Gastroesophageal sphincter (tissue), 4 donors: ENCODE measurements around the gene FAM171A2. TPM values are rescaled to one million over a fixed set of nuclear protein-coding genes. Genes with fewer than 3 reads are reported as not detected.
A peak's percentile ranks its signal among the peaks of the same experiment; 100 is the strongest.
"Not testable (repeated sequence)": the region's sequence is repeated elsewhere in the genome, so short reads cannot be mapped to it uniquely, and the experiment has no call there.

Experiments used
- ATAC-seq: fragments of 150-250 bp; one replicate; pipeline ENCODE4 v1.9.1; 2016; ENCODE audit warnings: mild to moderate bottlenecking, moderate library complexity
- H3K27ac ChIP-seq, 4 donors: fragments of 200-600 bp; sonication (generic) in 3 of 4; 1 replicate in 3 of 4; 2 replicates in 1 of 4; pipeline ENCODE4 v1.5.1; 2016 to 2019
- H3K27me3 ChIP-seq: fragments of 200-600 bp; sonication (generic); one replicate; pipeline ENCODE4 v1.5.1; 2019
- H3K36me3 ChIP-seq, 2 donors: fragments of 200-600 bp; sonication (generic); one replicate each; pipeline ENCODE4 v1.5.1; 2019; ENCODE audit warnings: control low read depth in 1 of 2
- H3K4me1 ChIP-seq, 3 donors: fragments of 200-600 bp; sonication (generic); 1 replicate in 2 of 3; 2 replicates in 1 of 3; pipeline ENCODE4 v1.5.1; 2016 to 2019; ENCODE audit warnings: control low read depth in 2 of 3
- H3K4me3 ChIP-seq, 2 donors: fragments of 200-600 bp; sonication (generic); one replicate each; pipeline ENCODE4 v1.5.1; 2019; ENCODE audit warnings: mild to moderate bottlenecking in 1 of 2, moderate library complexity in 1 of 2
- H3K9me3 ChIP-seq, 3 donors: fragments of 200-600 bp; sonication (generic); one replicate each; pipeline ENCODE4 v1.5.1; 2017 to 2019; ENCODE audit warnings: control low read depth in 2 of 3
- EP300 ChIP-seq: sonication (generic); formaldehyde crosslinking; IDR thresholded peaks from one replicate; pipeline ENCODE4 v1.6.1; 2017; ENCODE audit warnings: antibody characterized with exemption, mild to moderate bottlenecking
- POLR2A ChIP-seq, 2 donors: fragments of 450-650 bp; IDR thresholded peaks; one replicate each; pipeline ENCODE4 v1.6.1; 2017; ENCODE audit warnings: antibody characterized with exemption in 2 of 2, mild to moderate bottlenecking in 2 of 2, moderate library complexity in 1 of 2
- POLR2AphosphoS5 ChIP-seq: sonication (generic); formaldehyde crosslinking; IDR thresholded peaks from one replicate; pipeline ENCODE4 v1.6.1; 2017; ENCODE audit warnings: antibody characterized with exemption
- WGBS, 2 donors: methylation state at CpG; one replicate each; pipeline ENCODE4 v1.1.5; 2018; ENCODE audit warnings: low coverage in 1 of 2; 5-methylcytosine and 5-hydroxymethylcytosine counted together
- total RNA-seq, 4 donors: library from RNA; depleted of rRNA; stranded (reverse); fragments of >200 nt; gene quantifications; one replicate each; pipeline ENCODE4 v1.1.0, GENCODE V29; 2016
- TF ChIP-seq, protein P1 (sequence below), 4 experiments: fragments of 200-600 bp in 2 of 4; fragments of 450-650 bp in 2 of 4; sonication (generic) in 1 of 4; IDR thresholded peaks; one replicate each; pipeline ENCODE4 v1.5.1; 2017 to 2019; ENCODE audit warnings: antibody characterized with exemption in 4 of 4, mild to moderate bottlenecking in 2 of 4, moderate library complexity in 2 of 4

The FAM171A2 gene
- total RNA-seq, 4 donors from 2014 or later, result 0.50 to 3.0 (median 2.3) TPM; not detected in 1

- TF ChIP-seq EP300 (no peak), POLR2AphosphoS5 (no peak), POLR2A (IDR thresholded peaks at IDR 0.05) (no peak)
- TF ChIP-seq, protein P1, sequence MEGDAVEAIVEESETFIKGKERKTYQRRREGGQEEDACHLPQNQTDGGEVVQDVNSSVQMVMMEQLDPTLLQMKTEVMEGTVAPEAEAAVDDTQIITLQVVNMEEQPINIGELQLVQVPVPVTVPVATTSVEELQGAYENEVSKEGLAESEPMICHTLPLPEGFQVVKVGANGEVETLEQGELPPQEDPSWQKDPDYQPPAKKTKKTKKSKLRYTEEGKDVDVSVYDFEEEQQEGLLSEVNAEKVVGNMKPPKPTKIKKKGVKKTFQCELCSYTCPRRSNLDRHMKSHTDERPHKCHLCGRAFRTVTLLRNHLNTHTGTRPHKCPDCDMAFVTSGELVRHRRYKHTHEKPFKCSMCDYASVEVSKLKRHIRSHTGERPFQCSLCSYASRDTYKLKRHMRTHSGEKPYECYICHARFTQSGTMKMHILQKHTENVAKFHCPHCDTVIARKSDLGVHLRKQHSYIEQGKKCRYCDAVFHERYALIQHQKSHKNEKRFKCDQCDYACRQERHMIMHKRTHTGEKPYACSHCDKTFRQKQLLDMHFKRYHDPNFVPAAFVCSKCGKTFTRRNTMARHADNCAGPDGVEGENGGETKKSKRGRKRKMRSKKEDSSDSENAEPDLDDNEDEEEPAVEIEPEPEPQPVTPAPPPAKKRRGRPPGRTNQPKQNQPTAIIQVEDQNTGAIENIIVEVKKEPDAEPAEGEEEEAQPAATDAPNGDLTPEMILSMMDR (IDR thresholded peaks at IDR 0.05), result no peak
These were observed 10.9 kb upstream of the FAM171A2 start for GRCh38 chr17:44374306-44375195.

GRCh38 chr17:44372036-44372435, 8.4 kb upstream of the FAM171A2 start:
- peaks cover 0 to 26% (median 4%) of the 10 kb centered on the region in 3 donors for H3K4me1 ChIP-seq
- WGBS, 2 donors, result 64% methylated on average over 5 of the region's 10 CpGs; no CpG with 5 or more reads in 1 of the 2 donors
- no peak overlapping the region for H3K27ac ChIP-seq
- H3K4me3 ChIP-seq, result no peak overlapping the region
- TF ChIP-seq EP300 (no peak), POLR2A (IDR thresholded peaks at IDR 0.05) (no peak), POLR2AphosphoS5 (no peak)
- TF ChIP-seq, protein P1 (IDR thresholded peaks at IDR 0.05), result no peak
- H3K36me3 ChIP-seq, result no peaks in the 10 kb centered on the region
- H3K9me3 ChIP-seq, result no peaks in the 10 kb centered on the region
- ATAC-seq, result no peak
- peaks cover 47% of the 10 kb centered on the region for H3K27me3 ChIP-seq

More at GRCh38 chr17:44374306-44375195, 10.9 kb upstream of the FAM171A2 start:
- H3K9me3 ChIP-seq, result no peaks in the 10 kb centered on the region
- WGBS, 2 donors, result 87% methylated on average over 3 of the region's 31 CpGs; no CpG with 5 or more reads in 1 of the 2 donors
- no peak overlapping the region for H3K27ac ChIP-seq
- ATAC-seq, result peak; percentile 61
- H3K27me3 ChIP-seq, result peaks cover 30% of the 10 kb centered on the region
- peaks cover 0 to 26% (median 4%) of the 10 kb centered on the region in 3 donors for H3K4me1 ChIP-seq
- H3K36me3 ChIP-seq, result no peaks in the 10 kb centered on the region
- peak overlapping the region in 1 of 2 donors; percentile 4 for H3K4me3 ChIP-seq

- H3K4me1 ChIP-seq, H3K9me3 ChIP-seq, H3K27ac ChIP-seq, H3K36me3 ChIP-seq, H3K4me3 ChIP-seq, ATAC-seq: not testable (repeated sequence)
- WGBS, 2 donors, result no CpG with 5 or more reads among the region's 17 CpGs
- H3K27me3 ChIP-seq, result peaks cover 47% of the 10 kb centered on the region
These were observed 5.9 kb upstream of the FAM171A2 start for GRCh38 chr17:44369414-44370023.

GRCh38 chr17:44368391-44369243, 5.0 kb upstream of the FAM171A2 start:
- not testable (repeated sequence) for H3K36me3 ChIP-seq, H3K4me1 ChIP-seq, H3K4me3 ChIP-seq, ATAC-seq, H3K27ac ChIP-seq, H3K9me3 ChIP-seq
- 66 to 81% methylated on average over 5 to 6 of the region's 42 CpGs for WGBS, 2 donors
- peaks cover 47% of the 10 kb centered on the region for H3K27me3 ChIP-seq

- no peaks in the 10 kb centered on the region for H3K9me3 ChIP-seq
- WGBS, 2 donors, result 58 to 73% methylated on average over 6 to 7 of the region's 7 CpGs
- H3K4me1 ChIP-seq, result peaks cover 0 to 20% (median 7%) of the 10 kb centered on the region in 3 donors
- H3K4me3 ChIP-seq, result no peak overlapping the region
- peaks cover 57% of the 10 kb centered on the region for H3K27me3 ChIP-seq
- H3K27ac ChIP-seq, result no peak overlapping the region
- no peak for ATAC-seq
- H3K36me3 ChIP-seq, result no peaks in the 10 kb centered on the region
- no peak for TF ChIP-seq EP300
- TF ChIP-seq POLR2AphosphoS5, result no peak
- TF ChIP-seq POLR2A (IDR thresholded peaks at IDR 0.05), result no peak
- TF ChIP-seq, protein P1 (IDR thresholded peaks at IDR 0.05), result no peak
These were observed 3.8 kb upstream of the FAM171A2 start for GRCh38 chr17:44367231-44367979.

- H3K27ac ChIP-seq, H3K36me3 ChIP-seq, ATAC-seq, H3K4me3 ChIP-seq, H3K9me3 ChIP-seq: not testable (repeated sequence)
- H3K27me3 ChIP-seq, result peaks cover 45% of the 10 kb centered on the region
- peaks cover 0 to 37% (median 7%) of the 10 kb centered on the region in 3 donors for H3K4me1 ChIP-seq
- WGBS, 2 donors, result 88% methylated on average over 5 of the region's 5 CpGs; no CpG with 5 or more reads in 1 of the 2 donors
These were observed 1.4 kb upstream of the FAM171A2 start for GRCh38 chr17:44365051-44365450.
